Pancreas (tissue), 10 donors: Measurements from ENCODE around the gene PTPRCAP. TPM values are rescaled to one million over a fixed set of nuclear protein-coding genes. Genes with fewer than 3 reads are reported as not detected.

ENCODE experiments used
- ATAC-seq, 4 donors: fragments of 200-7000 bp; cut with Tn5 transposase; one replicate each; pipeline versions ENCODE4 v1.8.0 to v1.9.1; 2020; ENCODE audit warnings: mild to moderate bottlenecking in 4 of 4, moderate library complexity in 4 of 4
- DNase-seq, 6 donors: peaks; one replicate each; pipeline ENCODE4 v3.0.0-alpha.2; 2020
- FAIRE-seq: peaks from 2 replicates; lab custom pipeline; 2012; peaks lifted over from hg19 to GRCh38; lab: Jason Lieb, UNC
- H3K27ac ChIP-seq, 4 donors: fragments of 200-600 bp; sonication (generic); 1 replicate in 3 of 4; 2 replicates in 1 of 4; pipeline versions ENCODE4 v1.5.0 to v1.8.0; 2020
- H3K27me3 ChIP-seq, 4 donors: fragments of 200-600 bp; one replicate each; pipeline ENCODE4 v1.8.0; 2021
- H3K36me3 ChIP-seq, 3 donors: fragments of 200-600 bp; sonication (generic) in 1 of 3; one replicate each; pipeline versions ENCODE4 v1.5.0 to v1.8.0; 2020 to 2021
- H3K4me1 ChIP-seq, 3 donors: fragments of 200-600 bp; one replicate each; pipeline ENCODE4 v1.8.0; 2021
- H3K4me3 ChIP-seq, 4 donors: fragments of 200-600 bp; sonication (generic) in 2 of 4; one replicate each; pipeline versions ENCODE4 v1.5.0 to v1.8.0; 2020 to 2021
- H3K9me3 ChIP-seq, 4 donors: fragments of 200-600 bp; one replicate each; pipeline ENCODE4 v1.8.0; 2021
- WGBS, 2 donors: extraction: QIAGEN DNeasy Blood & Tissue Kit; methylation state at CpG; one replicate each; pipeline ENCODE4 v1.1.7; 2013; 5-methylcytosine and 5-hydroxymethylcytosine counted together
- intact Hi-C, 3 donors: fragments of 100-400 bp; cut with DNase I; formaldehyde crosslinking; loops; one replicate each; pipeline versions ENCODE4 v1.11.1 to v1.14.2; 2022
- polyA plus RNA-seq, 2 donors: library from polyadenylated mRNA; stranded (reverse); fragments of 200-250 nt; gene quantifications; one replicate each; pipeline ENCODE4 v1.2.3, GENCODE V29; 2013
- total RNA-seq, 6 donors: library from RNA; stranded (reverse); fragmentation: NEBNext Ultra II Directional in 4 of 6; extraction: Animal tissue kit (Norgen Biotek cat#: 25700) in 4 of 6; gene quantifications; one replicate each; pipeline versions ENCODE4 v1.2.1 to v1.2.4, GENCODE V29; 2021 to 2023
- TF ChIP-seq, protein P1 (sequence below), 4 donors: fragments of 200-600 bp; sonication (generic) in 3 of 4; IDR thresholded peaks; one replicate each; pipeline versions ENCODE4 v1.5.0 to v1.8.0; 2021; ENCODE audit warnings: antibody characterized with exemption in 4 of 4
- donor health status: healthy with polysubstance abuse.
- donor health status: DM: no; HTN: no; CAD: no; lungs with moderate emphysema.
- donor health status: DM: no; HTN: no; CAD: no.
- donor health status: control.
- donor health status: control.
- donor health status: Bipolar disorder and iron deficiency.
- donor health status: DM: yes; HTN: yes; CAD: no.
- donor health status: DM: no; HTN: no; CAD: no.
- donor health status: DM: no; HTN: no; CAD: no.
- donor health status: DM: yes; HTN: yes; CAD: no.

PTPRCAP gene
- total and polyA plus RNA-seq, 8 donors = 0.63 to 13.1 (median 2.2) TPM

DNA sequence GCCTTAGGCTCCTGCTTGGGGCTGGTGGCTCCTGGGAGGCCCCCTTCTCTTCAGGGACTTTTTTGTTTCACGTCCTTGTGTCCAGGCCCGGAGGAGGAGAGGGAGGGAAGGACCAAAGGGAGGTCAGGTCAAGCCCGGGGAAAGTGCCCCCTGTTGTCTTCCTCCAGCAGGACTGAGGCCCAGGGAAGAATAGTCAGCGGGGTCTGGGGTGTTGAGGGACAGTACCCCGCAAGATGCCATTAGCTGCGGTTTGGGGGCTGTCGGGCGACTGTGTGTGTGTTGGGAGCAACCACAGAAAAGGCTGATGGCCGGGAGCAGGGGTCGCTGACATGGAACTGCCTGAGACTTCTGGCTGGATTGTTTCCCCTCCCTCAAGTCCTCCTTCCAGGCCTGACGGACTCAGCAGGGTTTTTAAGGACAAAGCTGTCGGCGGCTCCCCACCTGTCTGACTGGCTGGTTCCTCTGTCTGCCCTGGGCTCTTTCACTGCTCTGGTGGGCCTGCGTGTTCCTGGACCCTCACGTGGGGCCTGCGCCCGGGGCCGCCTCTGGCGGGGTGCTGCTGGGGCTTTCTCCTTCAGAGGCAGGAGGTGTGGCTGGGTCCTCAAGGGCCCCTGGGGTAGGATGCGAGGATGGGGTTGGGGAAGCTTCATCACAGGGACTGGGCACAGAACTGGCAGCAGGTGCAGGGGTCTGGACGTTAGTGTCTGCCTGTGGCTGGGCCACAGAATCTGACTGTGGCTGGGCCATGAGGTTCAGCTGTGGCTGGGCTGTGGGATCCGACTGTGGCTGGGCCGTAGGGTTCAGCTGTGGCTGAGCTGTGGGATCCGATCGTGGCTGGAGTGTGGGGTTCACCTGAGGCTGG is 13.5 kb upstream of the PTPRCAP start:
- WGBS, 2 donors = 88 to 90% methylated on average over 24 to 25 of the region's 25 CpGs
- peak in 1 of 6 donors; percentile 48 for DNase-seq
- Histone ChIP-seq H3K27me3 (no peaks in the 10 kb centered on the region), H3K4me3 (no peak overlapping the region), H3K9me3 (no peaks in the 10 kb centered on the region), H3K4me1 (peaks cover 0 to 2% (median 0%) of the 10 kb centered on the region in 3 donors), H3K27ac (no peak overlapping the region), H3K36me3 (no peaks in the 10 kb centered on the region)
- ATAC-seq = no peak
- TF ChIP-seq, protein P1, sequence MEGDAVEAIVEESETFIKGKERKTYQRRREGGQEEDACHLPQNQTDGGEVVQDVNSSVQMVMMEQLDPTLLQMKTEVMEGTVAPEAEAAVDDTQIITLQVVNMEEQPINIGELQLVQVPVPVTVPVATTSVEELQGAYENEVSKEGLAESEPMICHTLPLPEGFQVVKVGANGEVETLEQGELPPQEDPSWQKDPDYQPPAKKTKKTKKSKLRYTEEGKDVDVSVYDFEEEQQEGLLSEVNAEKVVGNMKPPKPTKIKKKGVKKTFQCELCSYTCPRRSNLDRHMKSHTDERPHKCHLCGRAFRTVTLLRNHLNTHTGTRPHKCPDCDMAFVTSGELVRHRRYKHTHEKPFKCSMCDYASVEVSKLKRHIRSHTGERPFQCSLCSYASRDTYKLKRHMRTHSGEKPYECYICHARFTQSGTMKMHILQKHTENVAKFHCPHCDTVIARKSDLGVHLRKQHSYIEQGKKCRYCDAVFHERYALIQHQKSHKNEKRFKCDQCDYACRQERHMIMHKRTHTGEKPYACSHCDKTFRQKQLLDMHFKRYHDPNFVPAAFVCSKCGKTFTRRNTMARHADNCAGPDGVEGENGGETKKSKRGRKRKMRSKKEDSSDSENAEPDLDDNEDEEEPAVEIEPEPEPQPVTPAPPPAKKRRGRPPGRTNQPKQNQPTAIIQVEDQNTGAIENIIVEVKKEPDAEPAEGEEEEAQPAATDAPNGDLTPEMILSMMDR (IDR thresholded peaks at IDR 0.05) = no peak
- FAIRE-seq = no peak
- intact Hi-C loops = no loop called here

DNA sequence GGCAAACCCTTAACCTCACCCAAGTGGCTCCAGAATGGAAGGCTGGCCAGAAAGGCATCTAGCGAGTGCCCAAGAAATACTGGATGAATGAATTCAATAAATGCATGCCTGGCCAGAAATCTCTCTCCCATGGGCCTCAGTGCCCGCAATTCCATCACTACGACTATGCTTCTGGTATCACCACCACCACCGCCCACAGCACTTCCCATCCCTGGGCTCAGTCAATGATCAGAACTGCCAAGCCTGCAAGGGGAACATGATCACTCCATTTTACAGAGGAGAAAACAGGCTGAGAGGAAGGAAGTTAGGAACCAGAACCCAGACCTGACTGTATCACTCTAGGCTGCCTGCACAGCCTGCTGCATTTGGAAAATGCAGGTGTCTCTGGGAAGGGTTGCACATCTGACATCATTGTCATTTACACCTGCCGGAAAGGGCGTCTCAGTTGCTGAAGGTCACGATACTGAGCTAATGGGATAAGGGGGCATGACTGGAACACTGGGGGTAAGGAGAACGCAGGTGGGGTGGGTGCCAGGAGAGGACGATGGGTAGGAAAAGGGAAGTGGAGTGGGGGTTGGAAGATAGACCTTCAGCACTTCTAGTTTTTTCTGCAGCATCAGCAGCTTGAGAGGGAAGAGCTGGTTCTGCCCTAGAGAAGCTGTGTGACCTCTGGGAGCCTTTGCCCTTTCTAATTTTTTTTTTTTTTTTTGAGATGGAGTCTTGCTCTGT is 11.8 kb upstream of the PTPRCAP start:
- Histone ChIP-seq H3K9me3 (no peaks in the 10 kb centered on the region), H3K27ac (no peak overlapping the region), H3K36me3 (no peaks in the 10 kb centered on the region), H3K27me3 (no peaks in the 10 kb centered on the region), H3K4me3 (no peak overlapping the region), H3K4me1 (peaks cover 0 to 3% (median 0%) of the 10 kb centered on the region in 3 donors)
- WGBS, 2 donors = 50 to 54% methylated on average over 9 of the region's 9 CpGs
- intact Hi-C loops = no loop called here
- DNase-seq = no peak
- FAIRE-seq = no peak
- TF ChIP-seq, protein P1 (IDR thresholded peaks at IDR 0.05) = no peak
- peak in 2 of 4 donors; percentile 30 to 66 for ATAC-seq

- 92 to 95% methylated on average over 5 to 7 of the region's 7 CpGs for WGBS, 2 donors
- H3K27me3 ChIP-seq = no peaks in the 10 kb centered on the region
- intact Hi-C loops = no loop called here
- TF ChIP-seq, protein P1 (IDR thresholded peaks at IDR 0.05) = no peak
- FAIRE-seq = no peak
- no peaks in the 10 kb centered on the region for H3K9me3 ChIP-seq
- DNase-seq = no peak
- H3K27ac ChIP-seq = no peak overlapping the region
- ATAC-seq = no peak
- no peaks in the 10 kb centered on the region for H3K36me3 ChIP-seq
- peaks cover 0 to 5% (median 0%) of the 10 kb centered on the region in 3 donors for H3K4me1 ChIP-seq
- H3K4me3 ChIP-seq = no peak overlapping the region
Observed at GRCh38 chr11:67448220-67448609, 10.7 kb upstream of the PTPRCAP start.

GRCh38 chr11:67445515-67445914 is 8.0 kb upstream of the PTPRCAP start:
- H3K9me3 ChIP-seq = no peaks in the 10 kb centered on the region
- FAIRE-seq = no peak
- WGBS, 2 donors = 83 to 85% methylated on average over 5 of the region's 5 CpGs
- DNase-seq = no peak
- no peaks in the 10 kb centered on the region for H3K36me3 ChIP-seq
- no peaks in the 10 kb centered on the region for H3K27me3 ChIP-seq
- TF ChIP-seq, protein P1 (IDR thresholded peaks at IDR 0.05) = no peak
- H3K4me1 ChIP-seq = peaks cover 0 to 10% (median 5%) of the 10 kb centered on the region in 3 donors
- intact Hi-C loops = no loop called here
- no peak overlapping the region for H3K27ac ChIP-seq
- ATAC-seq = no peak
- no peak overlapping the region for H3K4me3 ChIP-seq
